Stromal cell of bone marrow (primary cell): ENCODE data around the gene AFF2.

Experiments used
- DNase-seq: peaks from one replicate; pipeline ENCODE4 v3.0.0-alpha.2; 2012; ENCODE audit warnings: low read depth

AFF2 gene

DNA sequence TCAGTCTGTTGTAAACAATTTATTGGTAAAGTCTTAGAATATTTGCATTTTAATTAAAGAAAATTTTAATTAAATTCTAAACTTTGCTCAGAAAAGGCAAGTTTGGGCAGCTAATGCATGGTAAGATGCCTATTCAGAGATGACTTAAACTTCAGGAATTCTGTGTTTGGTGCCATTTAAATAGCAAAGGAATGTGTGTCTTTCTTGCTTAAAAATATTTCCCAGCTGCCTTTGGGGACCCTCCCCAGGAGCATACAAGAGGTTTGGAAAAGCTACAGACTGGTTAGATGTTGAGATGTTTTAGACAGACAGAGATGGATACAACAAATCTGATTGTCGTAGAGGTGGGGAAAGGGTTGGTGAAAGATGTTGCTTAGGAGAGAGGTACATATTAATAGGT, 36.5 kb downstream of the AFF2 start:
- DNase-seq: no peak

GRCh38 chrX:148537556-148538182, 37.3 kb downstream of the AFF2 start:
- DNase-seq: no peak

GRCh38 chrX:148538582-148538981, 38.2 kb downstream of the AFF2 start:
- DNase-seq: no peak

DNA sequence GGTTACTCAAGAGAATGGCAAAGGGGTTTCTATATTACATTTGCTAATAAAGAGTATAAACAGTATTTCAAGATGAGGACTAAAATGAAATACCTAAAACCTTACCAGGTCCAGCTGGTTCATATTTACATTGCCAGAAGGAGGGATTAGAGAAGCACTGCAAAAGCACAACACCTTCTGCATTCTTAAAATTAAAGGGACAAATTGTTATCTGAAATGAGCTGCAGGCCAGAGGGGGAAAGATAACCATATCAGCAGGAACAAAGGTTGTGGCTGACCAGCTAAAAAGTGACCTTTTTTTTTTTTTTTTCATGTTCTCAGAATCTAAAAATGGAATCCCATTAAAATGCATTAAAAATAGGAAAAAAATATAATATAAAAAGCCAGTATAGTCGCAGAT, 39.7 kb downstream of the AFF2 start:
- DNase-seq: no peak

DNA sequence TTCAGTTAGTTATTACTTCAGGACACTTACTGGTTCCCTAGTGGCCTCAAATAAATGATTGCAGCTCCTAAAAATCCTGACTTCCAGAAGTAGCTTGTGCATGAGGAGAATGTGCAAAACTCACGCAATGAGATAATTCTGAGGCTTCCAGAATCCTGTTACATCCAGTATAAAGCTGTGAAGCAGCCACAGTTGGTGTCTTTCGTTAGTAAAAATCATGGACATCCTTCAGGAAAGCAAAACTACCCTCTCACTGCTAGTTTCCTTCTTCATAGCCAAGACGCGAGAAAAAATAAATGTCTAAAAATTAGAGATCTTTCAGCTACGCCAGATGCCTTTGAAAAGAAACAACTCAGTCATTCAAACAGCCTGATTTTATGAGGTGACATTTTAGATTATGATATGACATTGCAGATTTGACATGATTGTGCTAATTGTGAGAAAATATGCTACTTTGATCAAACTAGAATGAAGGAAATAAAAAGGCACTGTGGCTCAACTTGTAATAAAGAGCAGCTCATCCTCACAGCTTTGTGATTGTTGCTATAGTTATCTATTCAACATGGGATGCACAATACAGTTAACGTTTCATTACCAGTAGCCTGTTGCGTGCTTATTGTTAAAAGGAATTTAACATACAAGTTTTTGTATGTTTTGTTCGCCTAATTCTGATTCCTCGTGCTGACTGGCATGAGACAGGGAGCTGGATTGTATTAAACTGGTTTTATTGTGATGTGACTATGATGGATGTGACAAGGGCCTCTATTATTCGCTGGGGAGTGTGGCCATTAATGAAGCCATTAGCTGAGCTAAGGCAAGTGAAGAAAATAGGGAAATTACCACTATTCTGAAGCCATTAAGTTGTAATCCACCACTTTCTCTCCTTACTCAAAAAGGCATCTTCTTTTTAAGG, 40.5 kb downstream of the AFF2 start:
- no peak for DNase-seq

GRCh38 chrX:148541584-148541940, 41.1 kb downstream of the AFF2 start:
- no peak for DNase-seq

DNA sequence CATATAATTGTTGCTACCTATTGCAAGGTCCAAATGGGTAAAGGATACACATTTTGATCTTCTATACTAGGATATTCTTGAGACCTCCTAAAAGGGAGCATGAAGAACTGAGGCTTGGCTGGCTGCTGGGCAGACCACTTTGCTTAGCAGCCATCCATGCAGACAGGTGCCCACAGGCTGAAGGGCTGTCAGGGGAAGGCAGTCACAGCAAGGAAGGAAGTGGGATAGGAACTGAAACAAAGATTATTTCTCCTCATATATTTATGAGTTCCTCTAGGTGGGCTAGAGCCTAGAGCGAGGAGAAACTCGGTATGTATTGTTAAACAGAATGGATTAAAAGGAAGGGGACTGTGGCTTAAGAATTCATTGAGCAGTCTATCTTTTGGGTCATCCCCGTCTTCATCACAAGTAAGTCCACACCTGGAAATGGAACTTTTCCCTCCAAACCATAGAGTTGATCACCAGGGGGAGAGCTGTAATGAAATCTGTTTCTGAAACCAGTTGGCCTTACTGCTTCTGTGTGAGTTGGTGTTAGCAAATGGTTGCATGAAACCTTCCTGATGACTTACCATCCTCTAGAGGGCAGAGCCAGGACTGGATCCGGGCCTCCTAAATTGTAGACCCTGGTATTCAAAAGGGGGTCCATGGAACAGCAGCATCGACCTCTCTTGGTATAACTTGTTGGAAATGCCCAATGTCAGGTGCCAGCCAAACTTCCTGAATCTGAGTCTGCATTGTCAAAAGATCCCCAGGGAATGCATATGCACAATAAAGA, 42.3 kb downstream of the AFF2 start:
- no peak for DNase-seq

DNA sequence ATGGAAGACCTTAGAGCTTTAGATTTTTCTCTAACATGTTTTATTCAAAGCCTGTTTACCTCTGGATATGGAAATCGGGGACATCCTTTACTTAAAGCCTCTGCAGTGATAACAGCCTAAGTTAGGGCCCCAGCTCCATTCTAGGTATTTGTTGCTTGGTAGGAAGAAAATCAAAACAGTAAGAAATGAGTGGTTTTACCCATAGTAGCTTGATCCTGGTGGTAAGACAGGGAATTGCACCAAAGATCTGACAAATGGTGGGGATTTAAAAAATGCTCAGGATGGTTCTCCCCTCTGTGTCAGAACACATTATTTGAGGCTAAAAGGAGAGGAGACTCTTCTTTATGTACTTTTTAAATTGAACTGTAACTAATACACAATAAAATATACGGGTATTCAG, 52.4 kb downstream of the AFF2 start:
- no peak for DNase-seq

DNA sequence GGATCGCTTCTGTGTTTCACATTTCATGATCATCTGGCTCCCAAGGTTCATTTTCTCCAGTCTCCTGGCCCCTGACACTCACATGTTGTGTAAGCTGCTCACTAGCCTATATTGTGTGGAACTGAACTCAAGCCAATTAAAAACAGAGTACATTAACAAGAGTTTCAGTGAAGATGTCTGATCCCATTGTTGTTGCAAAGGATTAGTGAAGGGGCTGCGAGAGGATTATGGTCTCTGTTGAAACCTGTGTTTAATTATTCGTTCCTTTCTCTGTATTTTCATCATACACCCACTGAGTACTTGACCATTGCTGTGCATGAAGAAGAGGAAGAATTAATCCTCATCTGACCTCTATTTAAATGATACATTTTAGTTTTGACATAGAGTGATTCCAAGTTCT, 54.7 kb downstream of the AFF2 start:
- no peak for DNase-seq

GRCh38 chrX:148555571-148556243, 55.3 kb downstream of the AFF2 start:
- no peak for DNase-seq

DNA sequence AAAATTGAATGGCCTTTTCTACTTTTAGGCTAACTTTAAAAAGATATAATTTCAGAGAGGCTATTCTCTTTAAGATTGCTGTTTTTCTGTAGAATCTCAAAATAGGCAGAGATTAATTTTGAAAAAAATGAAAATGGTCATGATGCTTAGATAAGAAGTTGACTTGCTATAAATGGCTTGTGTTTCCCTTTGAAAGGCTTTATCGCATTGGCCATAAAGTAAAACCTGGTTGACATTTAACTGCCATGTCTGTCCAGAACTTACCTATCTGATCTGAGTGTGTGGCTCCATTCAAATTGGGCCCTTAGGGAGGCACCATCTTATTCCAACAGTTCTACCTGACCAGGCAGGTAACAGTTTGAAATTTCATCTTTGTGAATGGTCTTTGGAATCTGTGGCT, 56.1 kb downstream of the AFF2 start:
- DNase-seq: no peak

GRCh38 chrX:148562846-148563245, 62.4 kb downstream of the AFF2 start:
- DNase-seq: no peak

DNA sequence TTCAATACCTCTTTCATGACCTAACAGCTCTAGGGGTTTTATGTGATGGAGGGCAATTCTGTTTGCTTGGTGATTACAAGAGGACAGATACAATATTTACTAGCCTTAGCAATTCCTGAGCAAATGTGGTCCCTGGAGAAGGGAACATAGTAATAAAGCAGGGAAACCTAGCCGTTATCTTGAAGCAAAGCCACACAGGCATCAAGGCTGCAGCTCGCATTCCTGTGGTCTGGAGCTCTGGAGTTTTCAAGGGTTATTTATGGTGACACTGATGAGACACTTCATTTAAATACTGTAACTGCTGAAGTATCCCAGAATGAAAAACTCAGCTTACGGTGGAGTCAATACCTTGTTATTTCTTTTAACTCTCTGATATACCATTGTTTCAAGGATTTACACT, 66.8 kb downstream of the AFF2 start:
- DNase-seq: peak; percentile 9

DNA sequence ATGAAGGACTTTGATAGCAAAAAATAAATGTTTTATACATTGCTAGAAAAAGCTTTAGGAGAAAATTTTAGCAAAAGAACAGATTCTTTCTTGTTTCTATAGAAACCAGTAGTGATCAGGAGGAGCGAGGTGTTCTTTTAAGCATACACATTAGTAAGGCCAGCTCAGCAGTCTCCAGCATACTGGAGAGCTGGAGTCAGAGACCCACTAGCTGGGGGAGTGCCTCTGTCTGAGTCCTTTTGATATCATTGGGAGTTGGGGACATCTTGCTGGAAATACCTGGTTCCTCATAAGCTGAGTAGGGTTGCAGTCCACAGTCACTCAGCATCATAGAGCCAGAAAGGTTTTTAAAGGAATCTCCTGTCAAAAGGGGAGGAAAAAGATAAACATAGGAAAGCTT, 67.4 kb downstream of the AFF2 start:
- DNase-seq: no peak

- no peak for DNase-seq
These were observed 68.3 kb downstream of the AFF2 start for GRCh38 chrX:148568763-148569162.

DNA sequence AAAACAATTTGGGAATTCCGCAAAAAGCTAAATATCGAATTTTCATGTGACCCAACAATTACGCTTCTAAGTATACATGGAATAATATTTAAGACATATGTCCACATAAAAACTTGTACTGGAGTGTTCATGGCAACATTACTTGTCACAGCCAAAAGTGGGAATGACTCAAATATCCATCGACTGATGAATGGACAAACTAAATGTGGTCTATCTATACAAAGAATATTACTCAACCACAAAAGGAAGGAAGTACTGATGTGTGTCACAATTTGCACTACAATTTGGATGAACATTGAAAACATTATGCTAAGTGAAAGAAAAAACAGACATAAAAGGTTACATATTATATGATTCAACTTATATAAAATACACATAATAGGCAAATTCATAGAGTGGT, 71.9 kb downstream of the AFF2 start:
- no peak for DNase-seq

DNA sequence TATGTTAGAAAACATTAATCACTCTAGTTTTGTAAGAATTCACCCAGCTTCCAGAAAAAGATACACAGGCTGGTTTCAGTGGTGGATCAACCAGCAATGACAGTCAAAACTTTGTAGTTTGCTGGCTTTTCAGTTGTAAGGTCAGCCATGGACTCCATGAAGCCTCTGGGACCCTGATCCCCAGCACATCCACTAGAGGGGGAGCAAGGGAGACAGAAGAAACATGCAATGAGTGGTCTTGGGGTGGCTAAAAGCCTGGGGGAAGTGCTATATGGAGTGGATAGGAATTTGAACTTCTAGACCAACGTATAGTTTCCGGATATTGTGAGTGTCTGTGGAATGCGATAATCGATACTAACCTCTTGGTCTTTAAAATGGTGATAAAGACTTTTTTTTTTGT, 72.7 kb downstream of the AFF2 start:
- no peak for DNase-seq

GRCh38 chrX:148574237-148574973, 74.0 kb downstream of the AFF2 start:
- DNase-seq: no peak

DNA sequence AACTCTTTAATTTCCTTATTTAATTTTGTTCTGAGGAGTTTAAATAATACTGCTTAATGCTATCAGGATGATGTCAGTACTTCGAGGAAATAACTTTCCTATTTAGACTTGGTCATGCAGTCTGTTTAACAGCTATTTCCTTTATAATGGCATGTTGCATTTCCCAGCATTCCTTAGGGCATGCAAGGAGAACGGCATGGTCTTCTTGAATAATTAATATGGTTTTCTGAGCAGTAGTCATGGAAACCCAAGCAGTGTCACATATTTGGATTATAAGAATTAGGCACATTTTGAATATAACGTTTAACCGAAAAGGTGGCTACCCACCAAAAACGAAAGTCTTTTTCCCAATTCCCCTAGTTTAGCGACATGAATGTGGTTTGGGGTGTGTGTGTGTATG, 76.0 kb downstream of the AFF2 start:
- DNase-seq: no peak

DNA sequence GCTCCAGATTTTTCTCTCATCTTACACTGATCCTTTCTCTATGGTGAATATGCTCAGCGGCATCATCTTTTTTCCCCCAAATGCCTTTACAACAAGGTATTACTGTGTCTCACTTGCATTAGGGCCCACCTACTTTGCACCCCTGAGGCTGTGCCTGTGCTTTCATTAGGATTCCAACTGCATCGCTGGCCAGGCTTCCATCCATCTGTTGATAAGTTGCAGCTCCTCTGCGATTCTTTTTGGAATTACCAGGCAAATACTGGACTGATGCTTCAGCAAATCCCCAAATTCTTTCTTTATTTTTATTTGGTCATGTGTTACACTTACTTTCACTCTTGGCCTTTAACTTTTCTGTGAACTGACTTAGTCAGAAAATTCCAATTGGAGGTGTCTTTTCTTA, 77.3 kb downstream of the AFF2 start:
- no peak for DNase-seq

DNA sequence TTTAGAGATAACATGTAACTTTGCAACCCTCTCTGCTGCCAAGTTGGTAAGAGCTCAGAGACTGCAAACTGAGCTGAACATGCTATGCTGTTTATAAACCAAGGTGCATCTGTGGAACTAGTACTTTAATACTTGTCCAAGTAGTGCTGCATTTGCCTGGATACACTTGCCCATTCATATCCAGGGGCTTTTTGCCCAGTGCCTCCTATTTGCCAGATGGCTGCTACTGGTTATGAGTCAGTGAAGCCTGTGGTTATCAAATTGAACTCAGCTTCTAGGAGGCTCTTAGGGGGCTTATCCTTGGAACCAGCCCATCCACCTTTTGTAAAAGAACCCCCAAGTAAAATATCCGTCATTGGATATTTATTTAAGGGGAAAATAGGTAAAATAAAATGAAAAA, 79.6 kb downstream of the AFF2 start:
- no peak for DNase-seq

GRCh38 chrX:148582353-148582752, 81.9 kb downstream of the AFF2 start:
- no peak for DNase-seq
